HepG2 (cell line): Measurements from ENCODE around the gene IQCN. TPM values are rescaled to one million over a fixed set of nuclear protein-coding genes. Genes with fewer than 3 reads are reported as not detected.

Source experiments
- AKNA ChIP-seq: sonication (generic); formaldehyde crosslinking; IDR thresholded peaks from 2 replicates; pipeline ENCODE4 v1.4.0; 2020; ENCODE audit warnings: missing genetic modification reagents, borderline replicate concordance
- ERF ChIP-seq: IDR thresholded peaks from 2 replicates; pipeline ENCODE4 v1.6.1; 2018; ENCODE audit warnings: missing biosample characterization, missing genetic modification reagents
- FOSL2 ChIP-seq: sonication (generic); formaldehyde crosslinking; IDR thresholded peaks from 2 replicates; pipeline ENCODE4 v1.4.0; 2020; ENCODE audit warnings: missing genetic modification reagents
- FOXP1 ChIP-seq, 2 experiments: fragments of 450-650 bp in 1 of 2; IDR thresholded peaks; 2 replicates each; pipeline ENCODE4 v1.6.1; 2017 to 2018; ENCODE audit warnings: antibody characterized with exemption in 1 of 2
- HOXA7 ChIP-seq: sonication (generic); formaldehyde crosslinking; IDR thresholded peaks from 2 replicates; pipeline ENCODE4 v1.8.1; 2022; ENCODE audit warnings: mild to moderate bottlenecking, missing genetic modification reagents, moderate library complexity
- MTA1 ChIP-seq: sonication (generic); formaldehyde crosslinking; IDR thresholded peaks from 2 replicates; pipeline ENCODE4 v1.4.0; 2020; ENCODE audit warnings: missing genetic modification reagents, mild to moderate bottlenecking, borderline replicate concordance
- NFKBIZ ChIP-seq: IDR thresholded peaks from 2 replicates; pipeline ENCODE4 v1.6.1; 2018; ENCODE audit warnings: missing genetic modification reagents, missing compliant biosample characterization
- PAXIP1 ChIP-seq: sonication (generic); formaldehyde crosslinking; conservative IDR thresholded peaks from 2 replicates; pipeline ENCODE4 v1.4.0; 2020; ENCODE audit warnings: mild to moderate bottlenecking, missing genetic modification reagents, moderate library complexity
- TRAFD1 ChIP-seq: sonication (generic); formaldehyde crosslinking; IDR thresholded peaks from 2 replicates; pipeline ENCODE4 v1.5.1; 2020; ENCODE audit warnings: missing genetic modification reagents, mild to moderate bottlenecking, borderline replicate concordance
- YEATS4 ChIP-seq: sonication (generic); formaldehyde crosslinking; IDR thresholded peaks from 2 replicates; pipeline ENCODE4 v1.4.0; 2020; ENCODE audit warnings: missing genetic modification reagents, borderline replicate concordance
- ZBTB44 ChIP-seq: sonication (generic); formaldehyde crosslinking; IDR thresholded peaks from 2 replicates; pipeline ENCODE4 v1.4.0; 2020; ENCODE audit warnings: missing genetic modification reagents
- ZMYM4 ChIP-seq: sonication (generic); formaldehyde crosslinking; IDR thresholded peaks from 2 replicates; pipeline ENCODE4 v1.8.1; 2023; ENCODE audit warnings: mild to moderate bottlenecking, missing genetic modification reagents
- ZNF567 ChIP-seq: sonication (generic); formaldehyde crosslinking; IDR thresholded peaks from 2 replicates; pipeline ENCODE4 v1.8.1; 2023; ENCODE audit warnings: mild to moderate bottlenecking, missing genetic modification reagents, borderline replicate concordance
- ZNF672 ChIP-seq: sonication (generic); formaldehyde crosslinking; IDR thresholded peaks from 2 replicates; pipeline ENCODE4 v1.8.1; 2022; ENCODE audit warnings: missing genetic modification reagents
- ZNF749 ChIP-seq: sonication (generic); formaldehyde crosslinking; IDR thresholded peaks from 2 replicates; pipeline ENCODE4 v1.8.0; 2022; ENCODE audit warnings: mild to moderate bottlenecking, missing genetic modification reagents, moderate library complexity, borderline replicate concordance
- ZNF775 ChIP-seq: sonication (generic); formaldehyde crosslinking; IDR thresholded peaks from 2 replicates; pipeline ENCODE4 v1.4.0; 2020; ENCODE audit warnings: missing genetic modification reagents, mild to moderate bottlenecking, moderate library complexity, borderline replicate concordance
- polyA plus RNA-seq, 8 experiments: library from polyadenylated mRNA; depleted of rRNA in 3 of 8; stranded (reverse) in 7 of 8; unstranded in 1 of 8; fragments of >200 nt; fragmentation: Illumina TruSeq in 4 of 8; extraction: Trizol in 4 of 8; gene quantifications; 2 replicates each; pipeline versions ENCODE4 v1.2.1 to v1.2.3, GENCODE V29; 2011 to 2016; ENCODE audit warnings: low read depth in 4 of 8, missing spikeins in 1 of 8, mixed read lengths in 1 of 8; ENCODE audit not compliant: insufficient read depth in 1 of 8
- total RNA-seq, 5 experiments: library from RNA; depleted of rRNA; stranded (reverse); fragments of >200 nt; fragmentation: Illumina TruSeq; extraction: Trizol; gene quantifications; 2 replicates each; pipeline ENCODE4 v1.2.3, GENCODE V29; 2016; ENCODE audit warnings: low read depth in 1 of 5

The IQCN gene
- total and polyA plus RNA-seq, 2 of the 13 experiments (the other 11 are each of a cell fraction or from before 2014, with no cell fraction given) = 0.04 to 0.18 TPM

- TF ChIP-seq ZBTB44 = no peak
- no peak for TF ChIP-seq ZNF672
- TF ChIP-seq MTA1 = peak; percentile 41; the same call in 1 of the 2 replicates
- no peak for TF ChIP-seq ZNF775 (CRISPR knock-in tag)
- peak; percentile 37; the same call in 1 of the 2 replicates for TF ChIP-seq YEATS4 (CRISPR knock-in tag)
- no peak for TF ChIP-seq TRAFD1
- TF ChIP-seq FOSL2 (CRISPR knock-in tag) = peak; percentile 32
- TF ChIP-seq ZMYM4 (CRISPR knock-in tag) = peak; percentile 60; the same call in 1 of the 2 replicates
- TF ChIP-seq HOXA7 (CRISPR knock-in tag) = no peak
- peak; percentile 64 for TF ChIP-seq ERF (CRISPR knock-in tag)
- TF ChIP-seq FOXP1 (IDR thresholded peaks at IDR 0.05) = no peak
- TF ChIP-seq FOXP1 (CRISPR knock-in tag; IDR thresholded peaks at IDR 0.05) = peak; percentile 51
- TF ChIP-seq ZNF567 (CRISPR knock-in tag) = no peak
- peak; percentile 76 for TF ChIP-seq PAXIP1
- TF ChIP-seq NFKBIZ (CRISPR knock-in tag) = no peak
- TF ChIP-seq ZNF749 (CRISPR knock-in tag) = 0 out of 2 replicates have a peak, but pooled peaks have one; percentile 27
- no peak for TF ChIP-seq AKNA
Measured at GRCh38 chr19:18291590-18292461, 17.6 kb upstream of the IQCN start (continued).
